GM12891 (cell line): ENCODE results near the gene GPC5.
"Not testable (repeated sequence)": the region's sequence is repeated elsewhere in the genome, so short reads cannot be mapped to it uniquely, and the experiment has no call there.

Experiments used
- DNase-seq: peaks from one replicate; pipeline ENCODE4 v3.0.0; 2011; ENCODE audit warnings: low spot score; ENCODE audit not compliant: insufficient read length
- FAIRE-seq: peaks from 2 replicates; lab custom pipeline; 2011; peaks lifted over from hg19 to GRCh38; lab: Jason Lieb, UNC
- PAX5 ChIP-seq: IDR thresholded peaks from 2 replicates; pipeline ENCODE4 v1.6.1; 2011; ENCODE audit warnings: low read length, moderate library complexity, mild to moderate bottlenecking; ENCODE audit not compliant: insufficient read depth, severe bottlenecking
- POLR2A ChIP-seq: IDR thresholded peaks from 2 replicates; pipeline ENCODE4 v1.6.1; 2011; ENCODE audit warnings: low read depth, low read length, control low read depth
- POLR2AphosphoS5 ChIP-seq: IDR thresholded peaks from 2 replicates; pipeline ENCODE4 v1.6.1; 2011; ENCODE audit warnings: low read depth, low read length, control low read depth
- POU2F2 ChIP-seq: IDR thresholded peaks from 2 replicates; pipeline ENCODE4 v1.6.1; 2011; ENCODE audit warnings: low read depth, mild to moderate bottlenecking, control low read depth, low read length, moderate library complexity
- SPI1 ChIP-seq: IDR thresholded peaks from 2 replicates; pipeline ENCODE4 v1.6.1; 2011; ENCODE audit warnings: low read depth, low read length, control low read depth
- TAF1 ChIP-seq: IDR thresholded peaks from 2 replicates; pipeline ENCODE4 v1.6.1; 2011; ENCODE audit warnings: low read depth, low read length, control low read depth

Gene GPC5

GRCh38 chr13:92682832-92683517, 1284.6 kb downstream of the GPC5 start:
- FAIRE-seq (no peak), DNase-seq (no peak)
- TF ChIP-seq SPI1 = no peak
- TF ChIP-seq PAX5 = no peak
- TF ChIP-seq TAF1 = no peak
- TF ChIP-seq POLR2A = no peak
- no peak for TF ChIP-seq POLR2AphosphoS5
- no peak for TF ChIP-seq POU2F2

DNA sequence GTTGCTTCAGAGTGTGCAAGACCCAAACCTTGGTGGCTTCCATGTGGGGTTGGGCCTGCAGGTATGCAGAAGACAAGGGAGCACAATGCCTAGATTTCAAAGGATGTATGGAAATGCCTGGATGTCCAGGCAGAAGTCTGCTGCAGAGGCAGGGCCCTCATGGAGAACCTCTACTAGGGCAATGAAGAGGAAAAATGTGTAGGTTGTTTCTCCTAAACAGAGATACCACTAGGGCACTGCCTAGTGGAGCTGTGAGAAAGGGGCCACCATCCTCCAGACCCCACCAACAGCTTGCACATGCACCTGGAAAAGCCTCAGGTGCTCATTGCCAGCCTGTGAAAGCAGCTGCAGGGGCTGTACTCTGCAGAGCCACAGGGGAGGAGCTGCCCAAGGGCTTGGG, 1295.6 kb downstream of the GPC5 start:
- FAIRE-seq = no peak

DNA sequence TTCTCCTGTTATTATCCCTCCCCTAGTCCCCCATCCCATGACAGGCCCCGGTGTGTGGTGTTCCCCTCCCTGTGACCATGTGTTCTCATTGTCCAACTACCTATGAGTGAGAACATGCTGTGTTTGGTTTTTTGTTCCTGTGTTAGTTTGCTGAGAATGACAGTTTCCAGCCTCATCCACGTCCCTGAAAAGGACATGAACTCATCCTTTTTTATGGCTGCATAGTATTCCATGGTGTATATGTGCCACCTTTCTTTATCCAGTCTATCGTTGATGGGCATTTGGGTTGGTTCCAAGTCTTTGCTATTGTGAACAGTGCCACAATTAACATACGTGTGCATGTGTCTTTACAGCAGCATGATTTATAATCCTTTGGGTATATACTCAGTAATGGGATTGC, 1297.4 kb downstream of the GPC5 start:
- FAIRE-seq, DNase-seq: not testable (repeated sequence)

More for the DNA sequence above, 1295.6 kb downstream of the GPC5 start:
- TF ChIP-seq POLR2AphosphoS5 = no peak
- TF ChIP-seq POU2F2 = no peak
- TF ChIP-seq TAF1 = no peak
- no peak for TF ChIP-seq SPI1
- TF ChIP-seq PAX5 = no peak
- no peak for TF ChIP-seq POLR2A
- DNase-seq = no peak

DNA sequence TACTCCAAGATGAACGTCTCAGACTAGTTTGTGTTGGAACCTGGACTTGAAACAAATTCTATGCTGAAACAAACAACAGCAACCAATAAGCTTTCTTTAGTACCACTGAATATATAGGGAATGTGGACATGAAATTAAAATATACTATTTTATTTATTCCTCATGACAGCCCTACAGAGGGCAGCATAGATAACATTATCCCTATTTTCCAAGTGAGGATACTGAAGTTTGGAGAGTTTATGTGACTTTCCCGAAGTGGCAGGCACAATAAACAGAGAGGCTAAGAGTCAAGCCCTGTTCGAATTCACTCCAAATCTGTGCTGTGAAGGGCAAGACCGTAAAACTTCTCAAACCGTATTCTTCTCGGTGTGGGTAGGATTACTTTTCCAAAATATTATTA, 1318.3 kb downstream of the GPC5 start:
- TF ChIP-seq POU2F2 = no peak
- no peak for TF ChIP-seq POLR2A
- TF ChIP-seq SPI1 = no peak
- TF ChIP-seq TAF1 = no peak
- no peak for TF ChIP-seq POLR2AphosphoS5
- TF ChIP-seq PAX5 = no peak
- DNase-seq (no peak), FAIRE-seq (no peak)

DNA sequence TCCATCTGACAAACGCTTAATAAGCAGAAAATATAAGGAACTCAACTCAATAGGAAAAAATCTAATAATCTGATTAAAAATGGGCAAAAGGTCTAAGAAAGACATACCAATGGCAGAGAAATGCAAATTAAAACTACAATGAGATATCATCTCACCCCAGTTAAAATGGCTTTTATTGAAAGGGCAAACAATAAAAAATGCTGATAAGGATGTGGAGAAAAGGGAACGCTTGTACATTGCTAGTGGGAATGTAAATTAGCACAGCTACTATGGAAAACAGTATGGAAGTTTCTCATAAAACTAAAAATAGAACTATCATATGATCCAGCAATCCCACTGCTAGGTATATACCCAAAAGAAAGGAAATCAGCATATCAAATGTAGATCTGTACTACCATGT, 1319.4 kb downstream of the GPC5 start:
- TF ChIP-seq POLR2A (no peak), TAF1 (no peak), SPI1 (no peak), POLR2AphosphoS5 (no peak), POU2F2 (no peak), PAX5 (no peak)
- FAIRE-seq (no peak), DNase-seq (no peak)

DNA sequence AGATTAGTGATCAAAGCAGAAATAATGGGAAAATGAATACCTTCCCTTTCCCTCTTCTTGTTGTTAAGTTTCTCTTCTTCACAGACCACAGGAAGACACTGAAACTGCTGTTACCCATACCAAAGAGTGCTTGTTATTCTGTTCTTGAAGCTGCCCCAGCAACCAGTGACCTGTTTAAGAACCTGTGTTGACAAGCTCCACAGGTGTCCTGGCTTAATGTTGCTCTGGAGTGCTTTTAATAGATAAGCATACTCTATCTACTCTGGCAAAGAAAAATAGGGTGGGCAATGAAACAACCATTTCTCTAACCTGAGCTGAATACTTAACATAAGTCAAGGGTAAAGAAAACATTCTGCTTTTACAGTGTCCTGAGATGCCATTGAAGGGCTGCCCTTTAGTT, 1321.4 kb downstream of the GPC5 start:
- DNase-seq (no peak), FAIRE-seq (no peak)
- TF ChIP-seq POU2F2 (no peak), TAF1 (no peak), SPI1 (no peak), POLR2A (no peak), PAX5 (no peak)

DNA sequence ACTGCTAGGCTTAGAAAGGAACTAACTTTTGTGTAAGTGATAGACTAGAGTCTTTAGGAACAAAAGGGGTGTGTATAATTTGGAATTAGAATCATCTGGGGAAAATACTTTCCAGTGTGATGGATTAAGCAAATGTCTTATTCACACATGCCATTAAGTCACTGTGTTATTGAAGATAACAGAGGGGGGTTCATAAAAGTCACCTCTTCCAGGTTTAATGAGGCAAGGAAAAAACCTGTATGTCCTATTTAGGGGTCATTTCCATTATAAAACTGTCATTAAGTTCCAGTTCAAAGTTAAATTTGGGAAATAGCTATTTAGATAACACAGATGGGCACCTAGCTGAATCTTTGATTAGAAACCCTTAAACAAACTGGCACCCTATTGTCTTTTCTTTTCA, 1323.2 kb downstream of the GPC5 start:
- FAIRE-seq (no peak), DNase-seq (no peak)
- TF ChIP-seq SPI1 (no peak), POLR2AphosphoS5 (no peak), TAF1 (no peak), PAX5 (no peak), POU2F2 (no peak), POLR2A (no peak)

DNA sequence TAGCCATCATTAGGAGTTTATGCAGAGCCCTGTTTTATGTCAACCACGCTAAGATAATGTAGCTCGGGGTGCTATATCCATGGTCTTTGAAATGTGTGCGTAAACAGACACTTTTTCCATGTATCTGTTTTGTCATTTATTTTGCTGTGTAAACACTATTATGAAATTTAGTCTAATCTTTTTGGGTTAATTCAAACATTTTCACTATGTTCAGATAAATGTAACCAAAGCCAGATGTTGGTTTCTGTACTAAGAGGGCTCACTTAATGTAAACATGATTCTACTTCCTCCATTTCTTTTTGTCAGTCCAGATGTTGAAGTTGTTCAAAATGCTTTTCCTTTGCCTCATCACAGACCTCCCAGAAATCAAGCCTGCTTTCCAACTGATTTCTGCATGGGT, 1328.7 kb downstream of the GPC5 start:
- TF ChIP-seq POU2F2 = no peak
- no peak for TF ChIP-seq SPI1
- DNase-seq = no peak
- FAIRE-seq = no peak

DNA sequence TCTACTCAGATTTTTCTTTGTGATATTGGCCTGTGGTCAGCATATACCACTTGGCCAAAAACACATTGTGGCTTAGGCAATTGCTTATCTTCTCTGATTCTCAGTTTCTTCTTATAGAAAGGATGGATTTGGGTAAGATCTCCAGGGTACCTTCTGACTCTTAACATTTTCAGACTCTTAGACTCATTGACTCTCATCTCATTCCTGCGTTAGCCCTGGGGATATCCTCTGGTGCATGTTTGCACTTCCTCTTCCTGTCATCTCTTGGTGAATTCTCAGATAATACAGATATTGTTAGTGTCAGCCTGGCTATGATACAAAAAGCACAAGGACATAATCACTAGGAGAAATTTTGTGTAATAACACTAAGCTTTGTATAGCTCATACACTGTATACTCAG, 1335.6 kb downstream of the GPC5 start:
- DNase-seq (no peak), FAIRE-seq (no peak)
- TF ChIP-seq POLR2A = no peak

- DNase-seq = no peak
- FAIRE-seq = no peak
- no peak for TF ChIP-seq PAX5
- no peak for TF ChIP-seq SPI1
- TF ChIP-seq TAF1 = no peak
- no peak for TF ChIP-seq POLR2A
- no peak for TF ChIP-seq POLR2AphosphoS5
- TF ChIP-seq POU2F2 = no peak
Measured at GRCh38 chr13:92734545-92734944, 1336.1 kb downstream of the GPC5 start.

GRCh38 chr13:92735909-92736308, 1337.5 kb downstream of the GPC5 start:
- TF ChIP-seq POLR2AphosphoS5 (no peak), POU2F2 (no peak), PAX5 (no peak), SPI1 (no peak)
- FAIRE-seq = no peak
- DNase-seq = no peak

- no peak for TF ChIP-seq POLR2A
- TF ChIP-seq SPI1 = no peak
- TF ChIP-seq POU2F2 = no peak
- no peak for TF ChIP-seq POLR2AphosphoS5
- DNase-seq (no peak), FAIRE-seq (no peak)
Measured at GRCh38 chr13:92739306-92739818, 1340.9 kb downstream of the GPC5 start.
